HT1080 (cell line): ENCODE measurements around the gene PRR20G. TPM values are rescaled to one million over a fixed set of nuclear protein-coding genes. Genes with fewer than 3 reads are reported as not detected.

ENCODE experiments used
- DNase-seq: peaks from one replicate; pipeline ENCODE4 v3.0.0-alpha.2; 2015; ENCODE audit warnings: low read depth
- total RNA-seq: library from RNA; depleted of rRNA; stranded (reverse); fragments of >200 nt; shearing (Covaris generic); gene quantifications from 2 replicates; pipeline ENCODE4 v1.2.3, GENCODE V29; 2014

PRR20G gene
- total RNA-seq, 1 experiment from 2014 or later = not detected

DNA sequence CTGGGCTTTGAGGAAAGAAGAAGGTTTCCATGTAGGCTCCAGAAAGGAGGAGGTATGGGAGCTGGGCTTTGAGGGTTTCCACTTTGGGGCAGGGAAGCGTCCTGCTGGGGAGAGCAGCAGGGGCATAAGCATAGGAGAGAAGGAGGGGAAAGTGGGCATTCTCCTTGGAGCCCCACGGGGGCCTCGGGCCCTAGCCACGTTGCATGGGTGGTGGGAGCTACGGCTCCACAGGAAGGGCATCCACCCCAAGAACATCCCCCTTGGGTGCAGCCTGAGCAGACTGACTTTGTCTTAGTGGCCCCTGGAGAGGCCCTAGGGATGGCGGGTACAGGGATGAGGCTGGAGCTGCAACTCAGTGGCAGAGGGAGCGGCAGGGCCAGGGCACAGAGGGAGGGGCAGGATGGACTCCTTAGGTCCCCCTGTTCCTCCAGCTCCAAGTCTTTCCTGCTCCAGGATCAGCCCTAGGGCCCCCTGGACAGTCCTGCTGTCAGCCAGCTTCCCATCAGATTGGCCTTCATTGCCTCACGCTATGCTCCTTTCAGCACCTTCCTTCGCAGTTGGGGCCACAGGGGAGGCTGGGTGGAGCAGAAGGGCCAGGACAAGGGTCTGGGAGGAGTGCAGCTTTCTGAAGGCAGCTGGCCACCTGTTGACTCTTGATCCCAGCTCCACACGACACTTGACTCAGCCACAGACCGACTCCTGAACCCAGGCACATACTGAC is 22.9 kb downstream of the PRR20G start:
- no peak for DNase-seq

DNA sequence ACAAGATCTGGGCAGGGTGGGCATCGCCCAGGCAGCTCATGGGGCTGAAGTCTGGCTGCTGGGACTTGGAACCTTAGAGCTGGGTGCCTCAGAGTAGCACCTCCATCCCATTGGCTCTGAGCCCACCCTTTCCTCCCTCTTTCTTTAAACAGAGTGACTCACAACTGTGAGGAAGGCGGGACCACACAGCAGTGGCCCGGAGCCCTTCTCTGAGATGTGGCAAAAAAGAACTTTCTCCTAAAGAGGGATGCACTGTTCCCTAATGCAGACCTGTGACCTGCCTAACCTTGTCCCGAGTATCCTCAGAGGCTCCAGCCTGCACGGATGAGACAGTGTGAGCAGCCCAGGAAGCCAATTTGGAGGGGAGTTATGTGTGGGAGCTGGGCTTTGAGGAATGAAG is 23.6 kb downstream of the PRR20G start:
- DNase-seq = peak; percentile 60

DNA sequence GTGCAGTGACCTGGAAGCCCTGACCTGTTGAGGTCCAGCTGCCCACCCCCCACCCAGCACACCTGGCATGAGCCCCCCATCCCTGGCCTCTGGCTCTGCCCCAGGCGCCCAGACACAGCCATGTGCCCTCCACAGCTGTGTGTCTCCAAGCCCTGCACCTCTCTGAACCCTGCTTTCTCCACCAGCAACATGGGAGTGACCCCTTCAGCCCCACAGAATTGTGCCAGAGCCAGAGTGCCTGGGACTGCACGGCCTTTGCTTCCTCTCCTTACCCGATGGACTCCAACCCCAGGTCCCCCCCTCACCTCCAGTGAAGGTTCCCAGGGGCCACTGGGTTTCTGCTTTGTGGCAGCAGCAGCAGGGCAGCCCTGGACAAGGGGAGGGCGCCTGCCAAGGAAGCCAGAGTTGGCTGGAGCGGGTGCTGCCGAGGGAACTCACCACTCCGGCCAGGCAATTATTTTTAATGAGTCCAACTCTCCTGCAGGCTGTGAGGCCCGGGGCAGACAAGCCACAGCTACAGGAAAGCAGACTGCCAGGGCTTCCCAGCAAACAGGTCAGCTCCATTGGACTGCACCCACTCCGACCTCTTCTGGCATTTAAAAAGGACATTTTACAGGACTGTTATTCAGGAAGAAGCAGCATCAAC is 24.1 kb downstream of the PRR20G start:
- no peak for DNase-seq

DNA sequence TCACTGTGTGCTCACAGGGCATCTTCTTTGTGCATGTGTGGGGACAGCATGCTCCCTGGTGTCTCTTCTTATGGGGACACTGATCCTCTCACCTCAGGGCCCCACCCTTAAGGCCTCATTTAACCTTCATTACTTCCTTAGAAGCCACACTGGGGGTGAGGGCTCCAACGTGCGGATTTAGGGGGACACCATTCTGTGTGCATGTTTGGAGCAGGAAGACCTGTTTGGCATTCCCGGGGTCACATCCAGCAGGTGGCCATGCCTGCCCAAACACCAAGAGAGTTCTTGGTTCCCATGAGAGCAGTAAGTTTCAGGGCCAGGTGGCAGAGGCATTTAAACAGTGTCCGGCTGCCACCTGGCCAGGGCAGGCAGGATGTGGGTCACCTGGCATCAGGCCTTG is 24.8 kb downstream of the PRR20G start:
- no peak for DNase-seq

DNA sequence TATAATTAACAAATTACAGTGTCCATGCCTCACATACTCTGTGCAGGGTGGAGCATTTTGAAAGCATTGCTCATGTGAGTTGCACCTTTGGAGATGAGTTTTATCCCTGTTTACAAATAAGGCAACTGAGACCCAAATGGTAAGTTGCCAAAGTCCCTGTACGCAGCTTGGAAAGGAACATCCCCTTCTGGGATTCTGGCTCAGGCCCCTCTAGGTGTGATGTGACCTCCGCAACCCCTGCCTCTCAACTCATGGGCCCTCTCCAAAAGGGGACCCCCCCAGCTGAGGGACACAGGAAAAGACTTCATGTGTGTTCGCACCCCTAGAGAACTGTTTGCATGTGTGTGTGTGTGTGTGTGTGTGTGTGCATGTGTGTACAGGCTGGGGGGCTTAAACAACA is 25.3 kb downstream of the PRR20G start:
- DNase-seq = no peak

DNA sequence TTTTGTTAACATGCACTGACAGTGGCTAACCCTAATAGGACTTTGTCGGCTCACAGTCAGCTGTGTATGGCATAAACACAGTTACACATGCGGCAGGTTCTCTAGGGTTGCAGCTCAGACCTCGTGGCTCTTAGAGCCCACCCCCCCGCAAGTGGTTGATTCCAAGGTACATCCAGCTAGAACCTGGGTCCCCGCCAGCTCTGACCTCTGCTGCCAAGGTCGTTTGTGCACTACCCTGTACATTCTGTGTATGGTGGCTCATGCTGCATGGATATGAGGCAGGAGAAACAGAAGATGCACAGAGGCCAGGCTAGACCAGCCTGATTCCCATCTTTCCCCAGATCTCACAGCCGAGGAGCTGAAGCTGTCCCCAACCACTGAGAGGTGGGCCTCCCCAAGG is 25.9 kb downstream of the PRR20G start:
- DNase-seq = no peak

DNA sequence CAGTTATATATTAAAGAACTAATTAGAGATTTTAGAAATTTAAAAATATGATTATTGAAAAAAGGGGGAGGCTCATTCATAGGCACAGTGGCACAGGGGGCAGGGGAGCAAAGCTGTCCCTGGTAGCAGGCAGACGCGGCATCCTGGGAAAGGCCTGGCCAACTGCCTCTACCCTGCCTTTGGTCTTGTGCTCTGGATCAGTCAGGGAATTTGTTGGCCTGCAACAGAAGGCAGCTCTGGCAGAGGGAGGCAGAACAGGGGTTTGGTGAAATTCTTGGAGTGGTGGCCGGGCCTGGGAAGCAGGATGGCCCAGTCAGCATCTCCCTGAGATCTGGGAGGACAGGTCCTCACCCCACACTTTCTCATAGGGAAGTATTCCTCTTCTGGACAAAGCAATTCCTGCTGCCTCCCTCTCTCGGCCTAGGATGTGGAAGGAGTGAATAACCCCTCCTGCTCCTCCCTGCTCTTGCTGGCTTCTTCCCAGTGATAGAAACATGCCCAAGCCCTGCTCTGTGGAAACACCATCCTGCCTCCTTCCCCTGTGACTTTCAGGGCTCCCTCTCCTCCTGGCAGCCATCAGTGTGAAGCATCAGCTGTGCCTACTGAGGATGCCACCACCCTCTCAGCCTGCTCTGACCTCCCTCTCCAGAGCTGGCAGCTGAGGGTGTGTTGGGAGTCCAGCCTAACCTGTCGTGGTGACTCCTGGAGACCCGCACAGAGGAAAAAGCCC is 26.9 kb downstream of the PRR20G start:
- no peak for DNase-seq

DNA sequence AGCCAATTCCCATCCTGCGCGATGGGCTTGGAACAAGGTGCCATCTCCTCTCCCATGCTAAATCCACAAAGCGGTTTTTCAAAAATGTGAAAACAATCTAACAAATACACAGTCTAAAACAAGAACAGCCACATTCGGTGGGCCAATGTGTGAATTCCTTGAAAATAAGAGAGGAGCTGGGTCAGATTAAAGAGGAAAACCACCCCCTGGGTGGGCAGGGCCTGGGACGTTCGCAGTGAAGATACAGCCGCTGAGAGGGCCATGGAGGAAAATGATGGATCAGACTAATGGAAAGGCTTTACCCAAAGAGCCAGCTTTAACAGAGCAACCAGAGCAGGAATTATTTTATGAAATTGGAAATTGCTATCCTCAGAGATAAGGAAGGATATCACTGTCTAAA is 27.4 kb downstream of the PRR20G start:
- no peak for DNase-seq

DNA sequence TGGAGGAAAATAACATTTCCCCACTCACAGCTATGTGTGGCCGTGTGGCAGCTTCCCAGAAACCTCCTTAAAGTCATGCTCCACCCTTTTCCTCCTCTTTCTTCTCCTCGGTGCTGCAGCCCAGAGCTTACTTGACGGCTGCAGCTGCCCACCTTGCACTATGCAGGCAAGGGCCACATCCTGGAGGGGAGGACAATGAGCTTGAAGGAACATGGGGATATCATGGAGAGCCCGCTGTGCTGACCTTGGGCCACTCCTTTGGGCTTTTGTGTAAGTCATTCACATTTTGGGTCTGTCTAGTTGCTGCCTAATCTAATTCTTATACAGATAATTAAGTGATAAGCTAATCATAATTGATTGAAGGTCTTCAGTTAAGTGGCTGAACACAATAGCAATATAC is 28.0 kb downstream of the PRR20G start:
- DNase-seq = no peak

DNA sequence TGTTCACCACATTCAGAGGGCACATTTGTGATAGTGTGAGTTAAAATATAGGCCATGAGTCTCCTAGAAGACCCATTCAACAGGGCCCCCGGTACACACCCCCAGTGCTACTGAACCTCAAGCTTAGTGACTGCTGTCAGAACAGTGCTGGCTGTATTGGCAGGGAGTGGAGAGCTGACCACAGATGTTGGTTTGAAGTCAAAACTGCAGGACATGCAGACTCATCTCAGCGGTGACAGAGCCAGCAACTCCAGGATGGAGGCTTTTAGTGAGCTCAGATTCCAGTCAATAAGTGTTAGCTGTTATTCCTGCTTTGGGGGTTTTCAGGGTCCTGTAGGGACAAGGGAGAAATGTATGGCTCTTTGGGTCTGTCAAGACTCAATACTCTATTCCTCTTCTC is 29.1 kb downstream of the PRR20G start:
- DNase-seq = no peak

DNA sequence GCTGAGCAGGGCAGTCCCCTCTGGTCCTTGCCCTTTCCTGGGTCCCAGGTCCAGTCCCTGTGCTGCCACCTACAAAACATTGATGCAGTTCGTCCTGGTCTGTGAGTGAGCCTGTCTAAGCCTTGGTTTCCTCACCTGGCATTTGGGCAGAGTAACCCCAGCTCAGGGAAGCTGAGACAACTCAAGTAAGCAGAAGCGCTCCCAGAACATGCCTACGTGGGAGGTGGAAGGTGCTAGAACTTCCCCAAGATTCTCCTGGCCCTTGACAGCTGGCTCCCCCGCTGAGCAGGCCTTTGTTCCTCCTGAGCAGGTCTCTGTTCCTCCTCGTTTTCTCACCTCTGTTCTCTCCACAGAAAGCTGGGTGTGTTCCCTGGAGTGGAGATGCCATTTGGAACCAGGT is 30.5 kb downstream of the PRR20G start:
- no peak for DNase-seq

DNA sequence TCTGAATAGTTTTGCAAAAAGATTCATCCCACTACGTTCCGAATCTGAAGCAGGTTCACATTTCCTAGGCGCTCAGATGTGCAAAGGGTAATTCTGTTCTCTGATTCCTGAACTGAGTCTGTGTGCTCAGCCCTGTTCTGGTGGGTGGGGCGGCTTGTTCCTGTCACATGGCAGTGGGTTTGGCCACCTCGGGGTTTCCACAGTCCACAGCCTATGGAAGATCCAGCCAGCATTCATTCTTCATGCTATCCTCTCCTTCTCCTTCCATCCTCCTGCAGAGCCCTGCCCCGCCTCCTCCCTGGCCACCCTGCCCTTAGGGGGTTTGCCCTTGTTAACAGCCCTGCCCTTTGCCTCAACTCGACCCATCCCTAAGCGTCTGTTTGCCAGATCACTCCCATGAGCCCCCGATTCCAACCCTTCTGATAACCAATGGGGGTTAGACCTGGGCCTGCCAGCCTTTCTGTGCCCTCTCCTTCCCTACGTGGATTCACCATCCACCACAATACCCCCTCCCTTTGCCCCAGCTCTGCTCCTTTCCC is 31.0 kb downstream of the PRR20G start:
- DNase-seq = no peak

DNA sequence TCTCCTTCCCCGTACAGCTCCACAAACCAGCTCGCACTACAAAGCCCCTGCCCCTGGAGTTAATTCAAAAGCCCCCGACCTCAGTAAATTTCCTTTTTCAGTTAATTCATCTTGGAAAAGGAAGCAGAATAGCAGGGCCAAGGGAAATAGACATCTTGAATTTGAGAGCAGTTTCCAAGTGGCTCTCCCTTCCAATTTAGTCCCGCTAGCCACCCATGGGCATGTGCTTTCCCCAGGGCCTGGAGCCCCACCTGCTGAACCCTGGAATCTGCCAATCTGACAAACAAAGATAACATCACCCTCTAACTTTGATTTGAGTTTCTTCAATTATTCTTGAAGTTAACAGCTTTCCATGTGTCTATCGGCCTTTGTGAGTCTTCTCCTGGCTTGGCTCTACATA is 31.7 kb downstream of the PRR20G start:
- DNase-seq = no peak

DNA sequence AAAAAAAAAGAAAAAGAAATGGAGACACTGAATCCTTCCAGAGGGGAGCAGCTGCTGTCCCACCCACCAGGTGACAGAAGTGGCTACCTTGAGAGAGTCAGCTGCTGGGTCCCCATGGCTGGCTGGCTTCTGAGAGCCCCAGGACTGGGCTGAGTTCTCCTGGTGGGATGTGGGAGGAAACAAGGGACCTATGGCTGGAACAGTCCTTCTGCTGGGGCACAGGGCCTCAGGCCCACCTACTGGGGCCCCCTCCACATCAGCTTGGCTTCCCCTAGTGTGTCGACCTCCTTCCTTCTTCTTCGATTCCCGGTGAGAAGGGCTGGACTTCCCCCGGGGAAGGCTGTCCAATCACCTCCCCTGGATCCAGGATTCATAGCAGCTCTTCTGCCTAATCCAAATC is 32.3 kb downstream of the PRR20G start:
- DNase-seq = no peak

DNA sequence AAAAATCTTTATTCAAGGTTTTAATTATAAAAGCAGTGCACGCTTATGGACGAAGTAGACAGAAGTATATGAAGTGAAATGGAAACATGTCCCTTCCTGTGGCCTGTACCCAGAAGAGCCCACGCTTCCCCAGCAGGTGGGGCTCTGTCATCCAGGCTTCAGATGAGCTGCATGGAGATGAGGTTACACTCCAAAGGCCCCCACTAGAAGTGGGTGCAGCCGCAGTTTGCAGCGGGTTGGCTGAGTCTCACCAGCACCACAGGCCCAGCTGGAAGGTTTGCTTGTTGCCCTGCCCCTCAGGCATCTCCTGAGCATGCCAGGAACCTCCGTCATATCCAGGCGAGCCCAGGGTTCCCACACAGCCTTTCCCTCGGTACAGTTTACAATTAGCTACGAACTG is 33.1 kb downstream of the PRR20G start:
- peak; percentile 52 for DNase-seq

DNA sequence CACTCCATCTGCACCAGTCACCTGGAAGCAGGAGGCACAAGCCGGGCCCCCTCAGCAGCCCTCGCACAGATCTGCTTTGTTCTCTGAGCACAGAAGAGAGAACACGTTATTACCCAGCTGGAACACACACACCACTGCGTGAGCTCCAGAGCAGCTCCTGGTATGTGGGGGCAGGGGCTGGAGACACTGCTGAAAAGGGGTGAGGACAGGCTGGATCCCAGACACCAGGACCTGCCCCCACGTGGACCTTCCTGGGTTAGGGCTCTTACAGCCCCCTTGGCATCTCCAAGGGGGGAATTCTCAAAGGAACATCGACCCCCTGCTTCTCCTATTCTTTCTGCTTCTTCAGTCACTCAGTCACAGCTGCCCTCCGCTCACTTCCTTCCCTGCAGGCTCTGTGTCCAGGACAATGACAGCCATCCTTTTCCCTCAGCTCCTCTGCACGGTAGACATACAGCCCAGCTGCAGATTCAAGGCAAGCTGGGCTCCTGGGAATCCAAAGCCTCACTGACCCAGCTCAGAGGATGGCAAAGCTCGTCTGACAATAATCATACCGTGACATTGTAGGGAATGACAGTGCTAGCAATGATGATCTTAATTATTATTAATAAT is 33.7 kb downstream of the PRR20G start:
- no peak for DNase-seq

DNA sequence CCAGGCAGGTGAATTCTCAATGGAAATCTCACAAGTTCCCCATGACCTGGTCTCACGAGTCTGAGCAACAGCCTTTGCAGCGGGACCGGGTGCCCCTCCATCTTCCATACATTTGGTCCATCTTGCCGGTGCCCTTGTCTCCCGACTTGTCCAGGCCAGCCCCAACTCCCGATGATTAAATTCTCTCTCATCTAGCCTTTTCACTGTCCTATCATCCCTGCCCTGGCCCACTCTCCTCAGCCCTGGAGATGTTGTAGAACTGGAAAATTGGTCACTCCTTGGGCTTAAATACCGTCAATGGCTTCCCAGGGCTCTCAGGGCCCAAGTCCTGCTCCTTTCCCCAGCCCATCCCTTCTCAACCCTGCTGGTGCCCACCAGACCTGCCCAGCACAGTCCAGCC is 34.4 kb downstream of the PRR20G start:
- DNase-seq = no peak

DNA sequence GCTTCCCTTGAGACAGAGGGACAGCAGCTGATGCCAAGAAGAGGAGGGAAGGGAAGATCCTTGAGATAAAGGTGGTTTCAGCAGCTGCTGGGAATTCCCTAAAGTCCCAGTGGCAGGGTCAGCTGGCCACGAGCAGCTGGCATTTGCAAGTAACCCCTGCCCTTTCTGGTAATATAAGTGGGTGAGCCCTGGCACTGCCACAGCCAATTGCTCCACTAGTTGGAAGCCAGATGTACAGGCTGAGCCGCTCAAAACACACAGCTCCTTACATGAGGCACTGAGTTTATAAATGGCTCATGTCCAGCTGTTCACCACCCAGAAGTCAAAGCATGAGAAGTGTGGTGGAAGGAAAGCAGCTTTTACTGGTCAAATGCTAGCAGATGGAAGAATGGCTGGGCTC is 35.4 kb downstream of the PRR20G start:
- DNase-seq = no peak

DNA sequence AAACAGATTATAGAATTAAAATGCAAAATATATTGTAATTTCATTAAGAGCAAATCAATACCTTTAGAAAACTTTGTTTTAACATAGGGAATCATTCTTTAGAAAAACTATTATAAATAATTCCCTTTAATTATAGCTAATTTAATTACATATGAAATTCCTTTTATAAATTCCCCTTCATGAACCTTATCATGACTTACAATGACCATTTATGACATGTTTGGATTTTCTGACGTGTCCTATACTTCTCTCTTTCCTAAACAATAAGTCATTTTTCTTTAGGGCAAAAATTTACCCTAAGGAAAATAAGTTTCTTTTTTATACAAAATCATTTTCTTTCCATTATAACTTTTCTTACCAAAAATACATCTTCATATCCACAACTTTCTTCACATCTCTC is 37.8 kb downstream of the PRR20G start:
- no peak for DNase-seq

DNA sequence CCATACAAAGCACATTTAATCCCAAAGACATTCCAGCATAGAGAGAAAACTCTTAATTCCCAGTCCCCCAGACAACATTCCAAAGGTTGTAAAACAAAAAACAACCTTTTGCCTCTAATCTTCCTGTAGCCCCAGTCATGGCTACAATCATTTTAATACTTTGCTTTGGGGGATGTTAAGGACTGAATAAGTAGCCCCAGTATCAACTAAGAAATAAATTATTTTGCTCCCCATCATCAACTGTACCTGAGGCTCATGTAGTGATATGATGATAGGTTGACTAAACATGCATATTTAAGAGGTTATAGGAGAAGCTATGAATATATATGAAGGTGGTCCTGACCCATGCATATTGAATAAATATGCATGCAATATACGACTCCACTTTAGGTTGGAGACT is 40.6 kb downstream of the PRR20G start:
- DNase-seq = no peak

DNA sequence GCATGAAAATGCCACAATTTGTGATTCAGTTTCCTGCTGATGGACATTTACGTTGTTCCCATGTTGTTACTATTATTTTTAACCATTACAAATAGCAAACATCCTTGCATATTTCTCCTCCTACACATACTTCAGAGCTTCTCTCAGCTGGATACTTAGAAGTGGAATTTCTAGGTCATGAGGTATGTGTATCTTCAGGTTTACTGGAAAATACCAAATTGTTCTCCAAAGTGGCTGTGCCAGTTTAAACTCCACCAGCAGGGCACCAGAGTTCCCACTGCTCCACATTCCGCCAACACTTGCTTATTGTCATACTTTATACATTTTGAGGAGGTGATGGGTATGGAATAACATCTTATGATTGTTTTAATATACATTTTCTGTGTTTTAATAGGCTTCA is 49.2 kb downstream of the PRR20G start:
- DNase-seq = no peak

DNA sequence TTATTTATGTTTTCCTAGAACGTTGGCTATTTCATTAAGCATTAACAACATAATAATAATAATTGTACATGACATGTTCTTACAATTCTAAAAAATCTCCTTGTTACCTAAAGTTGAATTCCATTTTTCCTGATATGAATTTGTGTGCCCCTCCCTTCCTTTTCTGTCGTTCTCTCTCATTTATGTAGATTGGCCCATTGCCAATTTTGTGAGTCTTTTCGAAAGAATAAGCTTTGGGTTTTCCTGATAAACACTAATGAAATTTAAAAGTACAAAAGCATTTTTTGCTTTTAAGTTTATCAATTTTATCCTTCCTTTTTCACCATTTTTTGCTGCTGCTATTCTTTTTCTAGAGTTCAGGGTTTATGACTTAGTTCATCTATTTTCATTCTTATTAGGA is 50.0 kb downstream of the PRR20G start:
- no peak for DNase-seq
